Progenitor cell of endocrine pancreas (in vitro differentiated cells): ENCODE data around the gene OR11G2. TPM values are rescaled to one million over a fixed set of nuclear protein-coding genes. Genes with fewer than 3 reads are reported as not detected.

ENCODE experiments used
- DNase-seq: peaks from one replicate; pipeline ENCODE4 v3.0.0; 2021; ENCODE audit warnings: low spot score; ENCODE audit not compliant: unreplicated experiment
- H3K27ac Mint-ChIP-seq: 2 replicates; pipeline ENCODE4 v1.8.0; 2021; ENCODE audit warnings: mild to moderate bottlenecking, moderate library complexity, mixed read lengths
- H3K27me3 Mint-ChIP-seq: 2 replicates; pipeline ENCODE4 v1.8.0; 2021; ENCODE audit warnings: mixed read lengths
- H3K36me3 Mint-ChIP-seq: 2 replicates; pipeline ENCODE4 v1.8.0; 2022; ENCODE audit warnings: mixed read lengths; ENCODE audit not compliant: insufficient read depth
- H3K4me1 Mint-ChIP-seq: 2 replicates; pipeline ENCODE4 v1.8.0; 2021; ENCODE audit warnings: low read depth, mixed read lengths
- H3K4me3 Mint-ChIP-seq: 2 replicates; pipeline ENCODE4 v1.8.0; 2021; ENCODE audit warnings: low read depth, mild to moderate bottlenecking, moderate library complexity, mixed read lengths
- H3K9me3 Mint-ChIP-seq: 2 replicates; pipeline ENCODE4 v1.8.0; 2021; ENCODE audit warnings: low read depth, mixed read lengths
- total RNA-seq: library from RNA; stranded (reverse); gene quantifications from 2 replicates; pipeline ENCODE4 v1.2.1, GENCODE V29; 2021
- TF ChIP-seq, protein P1 (sequence below): fragments of 200-600 bp; sonication (generic); IDR thresholded peaks from one replicate; pipeline ENCODE4 v1.5.0; 2021; ENCODE audit warnings: antibody characterized with exemption, mild to moderate bottlenecking; ENCODE audit not compliant: unreplicated experiment

Gene OR11G2
- total RNA-seq, 1 donor from 2014 or later = not detected

DNA sequence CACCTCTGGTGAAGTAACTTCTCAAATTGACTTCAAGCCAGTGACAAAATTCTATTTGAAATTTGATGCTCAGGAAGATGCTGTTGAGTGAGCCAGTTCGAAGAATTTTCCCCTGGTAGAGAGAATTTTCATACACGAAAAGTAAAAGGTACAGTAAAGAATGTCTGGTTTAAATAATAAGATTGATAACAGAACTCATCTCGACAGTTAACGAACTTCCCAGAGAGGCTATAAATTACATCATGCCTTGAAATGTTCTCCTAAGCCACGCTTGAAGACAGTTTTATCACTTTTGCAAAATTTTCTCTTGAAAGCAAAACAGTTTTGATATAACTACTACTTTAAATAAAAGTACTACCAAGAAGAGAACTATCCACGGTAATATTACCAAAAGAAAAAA is 14.4 kb upstream of the OR11G2 start:
- Mint-ChIP-seq H3K36me3 (no peaks in the 10 kb centered on the region), H3K27me3 (no peaks in the 10 kb centered on the region), H3K4me3 (no peak overlapping the region), H3K27ac (no peak overlapping the region), H3K4me1 (no peaks in the 10 kb centered on the region), H3K9me3 (peaks cover 43% of the 10 kb centered on the region)
- TF ChIP-seq, protein P1, sequence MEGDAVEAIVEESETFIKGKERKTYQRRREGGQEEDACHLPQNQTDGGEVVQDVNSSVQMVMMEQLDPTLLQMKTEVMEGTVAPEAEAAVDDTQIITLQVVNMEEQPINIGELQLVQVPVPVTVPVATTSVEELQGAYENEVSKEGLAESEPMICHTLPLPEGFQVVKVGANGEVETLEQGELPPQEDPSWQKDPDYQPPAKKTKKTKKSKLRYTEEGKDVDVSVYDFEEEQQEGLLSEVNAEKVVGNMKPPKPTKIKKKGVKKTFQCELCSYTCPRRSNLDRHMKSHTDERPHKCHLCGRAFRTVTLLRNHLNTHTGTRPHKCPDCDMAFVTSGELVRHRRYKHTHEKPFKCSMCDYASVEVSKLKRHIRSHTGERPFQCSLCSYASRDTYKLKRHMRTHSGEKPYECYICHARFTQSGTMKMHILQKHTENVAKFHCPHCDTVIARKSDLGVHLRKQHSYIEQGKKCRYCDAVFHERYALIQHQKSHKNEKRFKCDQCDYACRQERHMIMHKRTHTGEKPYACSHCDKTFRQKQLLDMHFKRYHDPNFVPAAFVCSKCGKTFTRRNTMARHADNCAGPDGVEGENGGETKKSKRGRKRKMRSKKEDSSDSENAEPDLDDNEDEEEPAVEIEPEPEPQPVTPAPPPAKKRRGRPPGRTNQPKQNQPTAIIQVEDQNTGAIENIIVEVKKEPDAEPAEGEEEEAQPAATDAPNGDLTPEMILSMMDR = no peak
- no peak for DNase-seq

DNA sequence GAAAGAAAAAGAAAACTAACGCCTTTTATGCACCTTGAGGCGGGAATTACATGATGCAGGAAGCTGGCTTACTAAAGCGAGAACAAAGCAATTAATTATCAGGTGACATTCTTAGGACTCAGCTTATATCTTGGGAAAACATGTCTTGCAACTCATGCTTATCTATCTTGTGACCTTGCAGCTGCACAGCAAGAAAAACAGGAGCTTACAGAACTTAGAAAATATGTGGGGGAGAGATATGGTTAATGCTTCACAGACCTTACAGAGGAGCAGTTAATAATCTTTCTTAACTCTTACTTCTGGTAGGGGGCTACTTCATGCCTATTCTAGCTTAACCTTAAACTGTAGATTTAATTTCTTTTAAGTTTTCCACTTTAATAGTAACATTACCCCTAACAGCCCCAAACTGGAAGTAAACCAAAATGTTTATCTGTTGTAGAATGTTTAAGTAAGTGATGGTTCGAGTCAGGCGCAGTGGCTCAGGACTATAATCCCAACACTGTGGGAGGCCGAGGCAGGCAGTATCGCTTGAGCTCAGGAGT is 13.2 kb upstream of the OR11G2 start:
- TF ChIP-seq, protein P1 = no peak
- peaks cover 54% of the 10 kb centered on the region for H3K9me3 Mint-ChIP-seq
- no peaks in the 10 kb centered on the region for H3K4me1 Mint-ChIP-seq
- no peak overlapping the region for H3K4me3 Mint-ChIP-seq
- H3K27ac Mint-ChIP-seq = no peak overlapping the region
- H3K27me3 Mint-ChIP-seq = no peaks in the 10 kb centered on the region
- no peak for DNase-seq
- H3K36me3 Mint-ChIP-seq = no peaks in the 10 kb centered on the region

DNA sequence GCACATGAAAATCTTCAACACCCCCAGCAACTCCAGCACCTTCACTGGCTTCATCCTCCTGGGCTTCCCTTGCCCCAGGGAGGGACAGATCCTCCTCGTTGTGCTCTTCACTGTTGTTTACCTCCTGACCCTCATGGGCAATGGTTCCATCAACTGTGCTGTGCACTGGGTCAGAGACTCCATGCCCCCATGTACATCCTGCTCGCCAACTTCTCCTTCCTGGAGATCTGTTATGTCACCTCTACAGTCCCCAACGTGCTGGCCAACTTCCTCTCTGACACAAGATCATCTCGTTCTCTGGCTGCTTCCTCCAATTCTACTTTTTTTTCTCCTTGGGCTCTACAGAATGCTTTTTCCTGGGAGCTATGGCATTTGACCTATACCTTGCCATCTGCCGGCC is 11.5 kb upstream of the OR11G2 start:
- TF ChIP-seq, protein P1 = no peak
- Mint-ChIP-seq H3K27me3 (no peaks in the 10 kb centered on the region), H3K36me3 (no peaks in the 10 kb centered on the region), H3K4me3 (no peak overlapping the region), H3K4me1 (no peaks in the 10 kb centered on the region), H3K9me3 (peaks cover 59% of the 10 kb centered on the region), H3K27ac (no peak overlapping the region)
- no peak for DNase-seq

DNA sequence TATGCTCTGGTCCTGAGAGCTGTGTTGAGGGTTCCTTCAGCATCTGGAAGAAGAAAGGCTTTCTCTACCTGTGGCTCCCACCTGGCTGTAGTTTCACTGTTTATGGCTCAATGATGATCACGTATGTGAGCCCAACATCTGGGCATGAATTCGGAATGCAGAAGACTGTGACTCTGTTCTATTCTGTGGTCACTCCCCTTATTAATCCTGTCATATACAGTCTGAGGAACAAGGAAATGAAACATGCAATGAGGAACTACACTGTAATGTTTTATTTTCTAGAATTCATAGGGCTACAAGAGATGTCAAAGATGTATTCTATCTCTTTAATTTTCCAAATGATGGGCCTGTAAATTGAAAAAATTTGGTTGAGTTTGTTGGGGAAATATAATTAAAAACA is 10.8 kb upstream of the OR11G2 start:
- H3K27me3 Mint-ChIP-seq = no peaks in the 10 kb centered on the region

DNA sequence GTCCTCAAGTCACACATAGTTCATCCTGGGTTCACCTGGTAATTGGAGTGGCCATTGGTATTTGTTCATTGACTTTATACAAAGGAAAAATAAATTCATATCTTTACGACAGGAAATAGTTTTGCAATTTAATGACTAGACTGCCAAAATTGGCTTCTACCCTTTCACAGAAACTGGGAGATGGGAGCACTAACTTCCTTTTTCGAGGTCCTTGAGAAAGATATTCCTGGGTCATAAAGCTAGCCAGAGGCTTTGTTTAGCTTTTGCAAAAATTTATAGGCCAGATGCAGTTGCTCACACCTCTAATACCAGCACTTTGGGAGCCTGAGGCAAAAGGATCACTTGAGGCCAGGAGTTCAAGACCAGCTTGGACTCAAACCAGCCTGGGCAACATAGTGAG is 10.2 kb upstream of the OR11G2 start:
- Mint-ChIP-seq H3K27ac (no peak overlapping the region), H3K4me1 (no peaks in the 10 kb centered on the region), H3K36me3 (no peaks in the 10 kb centered on the region), H3K27me3 (no peaks in the 10 kb centered on the region), H3K9me3 (peaks cover 62% of the 10 kb centered on the region), H3K4me3 (no peak overlapping the region)
- no peak for DNase-seq
- TF ChIP-seq, protein P1 = no peak

More for the DNA sequence above, 10.8 kb upstream of the OR11G2 start:
- Mint-ChIP-seq H3K9me3 (peaks cover 64% of the 10 kb centered on the region), H3K4me1 (no peaks in the 10 kb centered on the region), H3K36me3 (no peaks in the 10 kb centered on the region), H3K27ac (no peak overlapping the region), H3K4me3 (no peak overlapping the region)
- no peak for DNase-seq
- TF ChIP-seq, protein P1 = no peak
